Small intestine (tissue), 7 donors: Measurements from ENCODE around the gene ANXA8L1. TPM values are rescaled to one million over a fixed set of nuclear protein-coding genes. Genes with fewer than 3 reads are reported as not detected.
"Not testable (repeated sequence)": the region's sequence is repeated elsewhere in the genome, so short reads cannot be mapped to it uniquely, and the experiment has no call there.

Experiments
- DNase-seq, 2 donors: peaks; one replicate each; pipeline versions ENCODE4 v3.0.0 to v3.0.0-alpha.2; 2013
- FAIRE-seq: peaks from 2 replicates; lab custom pipeline; 2012; peaks lifted over from hg19 to GRCh38; lab: Jason Lieb, UNC
- H3K27ac ChIP-seq, 3 donors: one replicate each; pipeline ENCODE4 v1.5.1; 2013; ENCODE audit warnings: low read length in 2 of 3, mild to moderate bottlenecking in 2 of 3, control low read depth in 1 of 3, inconsistent platforms in 1 of 3, low read depth in 1 of 3, moderate library complexity in 1 of 3
- H3K27me3 ChIP-seq, 3 donors: one replicate each; pipeline ENCODE4 v1.6.1; 2013; ENCODE audit warnings: low read length in 3 of 3, inconsistent platforms in 1 of 3; ENCODE audit not compliant: control insufficient read depth in 3 of 3, insufficient read depth in 3 of 3
- H3K36me3 ChIP-seq, 3 donors: one replicate each; pipeline ENCODE4 v1.6.1; 2013; ENCODE audit warnings: low read length in 3 of 3, inconsistent platforms in 1 of 3, low read depth in 1 of 3, mild to moderate bottlenecking in 1 of 3, moderate library complexity in 1 of 3; ENCODE audit not compliant: control insufficient read depth in 3 of 3, insufficient read depth in 2 of 3
- H3K4me1 ChIP-seq, 3 donors: one replicate each; pipeline ENCODE4 v1.6.1; 2013; ENCODE audit warnings: low read length in 2 of 3, inconsistent platforms in 1 of 3, low read depth in 1 of 3, mild to moderate bottlenecking in 1 of 3, moderate library complexity in 1 of 3; ENCODE audit not compliant: control insufficient read depth in 3 of 3, insufficient read depth in 2 of 3
- H3K4me3 ChIP-seq, 3 donors: one replicate each; pipeline ENCODE4 v1.5.1; 2013; ENCODE audit warnings: low read length in 3 of 3, control low read depth in 1 of 3, inconsistent platforms in 1 of 3, low read depth in 1 of 3, mild to moderate bottlenecking in 1 of 3, moderate library complexity in 1 of 3
- H3K9me3 ChIP-seq, 2 donors: one replicate each; pipeline ENCODE4 v1.6.1; 2013; ENCODE audit warnings: low read depth in 1 of 2, low read length in 1 of 2; ENCODE audit not compliant: control insufficient read depth in 2 of 2, insufficient read depth in 1 of 2
- WGBS, 3 donors: extraction: QIAGEN DNeasy Blood & Tissue Kit; methylation state at CpG; one replicate each; pipeline ENCODE4 v1.1.7; 2013; 5-methylcytosine and 5-hydroxymethylcytosine counted together
- polyA plus RNA-seq, 4 donors: library from polyadenylated mRNA; stranded (reverse) in 3 of 4; unstranded in 1 of 4; fragments of 200-250 nt in 3 of 4; fragments of 120-200 nt in 1 of 4; gene quantifications; one replicate each; pipeline versions ENCODE4 v1.2.1 to v1.2.3, GENCODE V29; 2013
- donor health status: healthy with polysubstance abuse.
- donor health status: control.
- donor health status: control.
- donor health status: Bipolar disorder and iron deficiency.
- donor health status: healthy.

Gene ANXA8L1
- polyA plus RNA-seq, 4 donors: 0.03 TPM; not detected in 3

GRCh38 chr10:46386694-46387093, 11.1 kb downstream of the ANXA8L1 start:
- not testable (repeated sequence) for H3K4me3 ChIP-seq, H3K27ac ChIP-seq, H3K9me3 ChIP-seq, DNase-seq, H3K27me3 ChIP-seq, H3K4me1 ChIP-seq, H3K36me3 ChIP-seq, FAIRE-seq
- WGBS, 3 donors: no CpG with 5 or more reads among the region's 4 CpGs

- not testable (repeated sequence) for DNase-seq, H3K9me3 ChIP-seq, H3K4me1 ChIP-seq, H3K4me3 ChIP-seq, H3K36me3 ChIP-seq, H3K27me3 ChIP-seq, FAIRE-seq, H3K27ac ChIP-seq
- WGBS, 3 donors: no CpG with 5 or more reads among the region's 11 CpGs
These were observed 11.8 kb downstream of the ANXA8L1 start for GRCh38 chr10:46387309-46387902.

GRCh38 chr10:46391422-46391821, 15.8 kb downstream of the ANXA8L1 start:
- not testable (repeated sequence) for FAIRE-seq

GRCh38 chr10:46396441-46397279, 21.1 kb downstream of the ANXA8L1 start:
- H3K9me3 ChIP-seq, H3K4me1 ChIP-seq, FAIRE-seq, H3K36me3 ChIP-seq, H3K4me3 ChIP-seq, H3K27me3 ChIP-seq: not testable (repeated sequence)
- WGBS, 3 donors: 57 to 76% (median 70%) methylated on average over 7 to 8 of the region's 8 CpGs
- DNase-seq: peak; percentile 26 to 57
- H3K27ac ChIP-seq: peak overlapping the region in 1 of 3 donors; percentile 53

More at GRCh38 chr10:46391422-46391821, 15.8 kb downstream of the ANXA8L1 start:
- H3K36me3 ChIP-seq, DNase-seq, H3K4me3 ChIP-seq, H3K9me3 ChIP-seq, H3K4me1 ChIP-seq, H3K27me3 ChIP-seq, H3K27ac ChIP-seq: not testable (repeated sequence)
- WGBS, 3 donors: 83 to 87% (median 85%) methylated on average over 2 to 4 of the region's 6 CpGs

GRCh38 chr10:46397767-46398166, 22.2 kb downstream of the ANXA8L1 start:
- H3K4me3 ChIP-seq, FAIRE-seq, H3K9me3 ChIP-seq, H3K4me1 ChIP-seq, H3K27me3 ChIP-seq, H3K27ac ChIP-seq, H3K36me3 ChIP-seq: not testable (repeated sequence)
- 36 to 52% (median 49%) methylated on average over 3 to 10 of the region's 14 CpGs for WGBS, 3 donors
- DNase-seq: peak in 1 of 2 donors; percentile 19

- H3K9me3 ChIP-seq, H3K36me3 ChIP-seq, H3K27me3 ChIP-seq, FAIRE-seq, H3K4me1 ChIP-seq, H3K27ac ChIP-seq: not testable (repeated sequence)
- DNase-seq: peak; percentile 7 to 49
- H3K4me3 ChIP-seq: peak overlapping the region in 1 of 3 donors; percentile 37
- 2 to 6% (median 2%) methylated on average over 6 to 11 of the region's 35 CpGs for WGBS, 3 donors
These were observed 22.8 kb downstream of the ANXA8L1 start for GRCh38 chr10:46398212-46398886.

GRCh38 chr10:46409556-46409955, 34.0 kb downstream of the ANXA8L1 start:
- not testable (repeated sequence) for H3K4me1 ChIP-seq, H3K36me3 ChIP-seq, H3K9me3 ChIP-seq, H3K27ac ChIP-seq, H3K27me3 ChIP-seq, H3K4me3 ChIP-seq, DNase-seq, FAIRE-seq
- WGBS, 3 donors: 91 to 94% (median 94%) methylated on average over 2 to 3 of the region's 3 CpGs

- not testable (repeated sequence) for DNase-seq, H3K4me3 ChIP-seq, H3K9me3 ChIP-seq, H3K36me3 ChIP-seq, H3K4me1 ChIP-seq, H3K27ac ChIP-seq, FAIRE-seq, H3K27me3 ChIP-seq
These were observed 35.5 kb downstream of the ANXA8L1 start for GRCh38 chr10:46411123-46411522.
